ENCODE measurements around the gene FAM174C.

- TF ChIP-seq CTCF (IDR thresholded peaks at IDR 0.05) (no peak), ZFX (IDR thresholded peaks at IDR 0.05; ENCODE audit: borderline replicate concordance) (no peak)
These were observed 49.7 kb downstream of the FAM174C start for GRCh38 chr19:1324806-1325567.
